ENCODE results near the gene FAHD1. TPM values are rescaled to one million over a fixed set of nuclear protein-coding genes. Genes with fewer than 3 reads are reported as not detected.

Gene FAHD1
- total RNA-seq, 1 donor from 2014 or later = 16.1 TPM

GRCh38 chr16:1859650-1860049 is 32.6 kb downstream of the FAHD1 start:
- Histone ChIP-seq H3K27ac (no peak overlapping the region), H3K4me3 (no peak overlapping the region), H3K9me3 (no peaks in the 10 kb centered on the region), H3K4me1 (no peaks in the 10 kb centered on the region), H3K27me3 (ENCODE audit: low read depth) (peaks cover 22% of the 10 kb centered on the region), H3K36me3 (no peaks in the 10 kb centered on the region)
- TF ChIP-seq, protein P1, sequence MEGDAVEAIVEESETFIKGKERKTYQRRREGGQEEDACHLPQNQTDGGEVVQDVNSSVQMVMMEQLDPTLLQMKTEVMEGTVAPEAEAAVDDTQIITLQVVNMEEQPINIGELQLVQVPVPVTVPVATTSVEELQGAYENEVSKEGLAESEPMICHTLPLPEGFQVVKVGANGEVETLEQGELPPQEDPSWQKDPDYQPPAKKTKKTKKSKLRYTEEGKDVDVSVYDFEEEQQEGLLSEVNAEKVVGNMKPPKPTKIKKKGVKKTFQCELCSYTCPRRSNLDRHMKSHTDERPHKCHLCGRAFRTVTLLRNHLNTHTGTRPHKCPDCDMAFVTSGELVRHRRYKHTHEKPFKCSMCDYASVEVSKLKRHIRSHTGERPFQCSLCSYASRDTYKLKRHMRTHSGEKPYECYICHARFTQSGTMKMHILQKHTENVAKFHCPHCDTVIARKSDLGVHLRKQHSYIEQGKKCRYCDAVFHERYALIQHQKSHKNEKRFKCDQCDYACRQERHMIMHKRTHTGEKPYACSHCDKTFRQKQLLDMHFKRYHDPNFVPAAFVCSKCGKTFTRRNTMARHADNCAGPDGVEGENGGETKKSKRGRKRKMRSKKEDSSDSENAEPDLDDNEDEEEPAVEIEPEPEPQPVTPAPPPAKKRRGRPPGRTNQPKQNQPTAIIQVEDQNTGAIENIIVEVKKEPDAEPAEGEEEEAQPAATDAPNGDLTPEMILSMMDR (IDR thresholded peaks at IDR 0.05) = no peak
- intact Hi-C loops (cut with DNase I) = no loop called here
- peak; percentile 50 for DNase-seq
- ATAC-seq = peak; percentile 54 to 82

GRCh38 chr16:1861730-1862129 is 34.7 kb downstream of the FAHD1 start:
- H3K9me3 ChIP-seq = no peaks in the 10 kb centered on the region
- ATAC-seq (no peak), DNase-seq (no peak)
- no peaks in the 10 kb centered on the region for H3K36me3 ChIP-seq
- no peak overlapping the region for H3K27ac ChIP-seq
- H3K4me1 ChIP-seq = no peaks in the 10 kb centered on the region
- intact Hi-C loops (cut with DNase I) = no loop called here
- H3K4me3 ChIP-seq = no peak overlapping the region
- TF ChIP-seq, protein P1 (IDR thresholded peaks at IDR 0.05) = no peak
- H3K27me3 ChIP-seq (ENCODE audit: low read depth) = peaks cover 20% of the 10 kb centered on the region

DNA sequence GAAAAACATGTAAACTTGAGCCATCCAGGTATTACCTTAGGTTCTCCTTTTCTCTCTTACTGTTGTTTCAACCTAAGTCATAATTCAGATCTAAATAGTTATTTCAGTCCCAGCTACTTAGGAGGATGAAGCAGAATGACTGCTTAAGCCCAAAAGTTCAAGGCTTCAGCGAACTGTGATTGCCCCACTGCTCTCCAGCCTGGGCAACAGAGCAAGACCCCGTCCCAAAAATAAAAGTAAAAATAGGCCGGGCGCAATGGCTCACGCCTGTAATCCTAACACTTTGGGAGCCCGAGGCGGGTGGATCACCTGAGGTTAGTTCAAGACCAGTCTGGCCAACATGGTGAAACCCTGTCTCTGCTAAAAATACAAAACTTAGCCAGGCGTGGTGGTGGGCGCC is 35.4 kb downstream of the FAHD1 start:
- DNase-seq = no peak
- TF ChIP-seq, protein P1 (IDR thresholded peaks at IDR 0.05) = no peak
- intact Hi-C loops (cut with DNase I) = no loop called here

GRCh38 chr16:1863681-1864460 is 36.9 kb downstream of the FAHD1 start:
- Histone ChIP-seq H3K4me3 (no peak overlapping the region), H3K27me3 (ENCODE audit: low read depth) (peaks cover 7% of the 10 kb centered on the region), H3K36me3 (no peaks in the 10 kb centered on the region), H3K9me3 (no peaks in the 10 kb centered on the region), H3K4me1 (no peaks in the 10 kb centered on the region), H3K27ac (no peak overlapping the region)
- intact Hi-C loops (cut with DNase I) = no loop called here
- DNase-seq (no peak), ATAC-seq (no peak)
- TF ChIP-seq, protein P1 (IDR thresholded peaks at IDR 0.05) = peak; percentile 65

More for the DNA sequence above, 35.4 kb downstream of the FAHD1 start:
- Histone ChIP-seq H3K4me1 (no peaks in the 10 kb centered on the region), H3K36me3 (no peaks in the 10 kb centered on the region), H3K27me3 (ENCODE audit: low read depth) (peaks cover 13% of the 10 kb centered on the region), H3K9me3 (no peaks in the 10 kb centered on the region), H3K27ac (no peak overlapping the region), H3K4me3 (no peak overlapping the region)
- ATAC-seq = no peak

GRCh38 chr16:1865902-1866690 is 39.1 kb downstream of the FAHD1 start:
- Histone ChIP-seq H3K4me1 (no peaks in the 10 kb centered on the region), H3K9me3 (no peaks in the 10 kb centered on the region), H3K4me3 (no peak overlapping the region), H3K36me3 (no peaks in the 10 kb centered on the region), H3K27ac (no peak overlapping the region), H3K27me3 (ENCODE audit: low read depth) (no peaks in the 10 kb centered on the region)
- TF ChIP-seq, protein P1 (IDR thresholded peaks at IDR 0.05) = no peak
- no peak for DNase-seq
- intact Hi-C loops (cut with DNase I) = no loop called here
- ATAC-seq = no peak

Data from lower lobe of right lung (tissue), 2 donors.